ENCODE results near the gene CSNK1E.

GRCh38 chr22:38355275-38355674 lies 38.0 kb upstream of the CSNK1E start:
- TF ChIP-seq GLIS3 (CRISPR knock-in tag; IDR thresholded peaks at IDR 0.05) (no peak), RARB (CRISPR knock-in tag; IDR thresholded peaks at IDR 0.05) (no peak), PPARA (CRISPR knock-in tag; IDR thresholded peaks at IDR 0.05; ENCODE audit: borderline replicate concordance) (no peak), ZNF70 (CRISPR knock-in tag; IDR thresholded peaks at IDR 0.05) (no peak), PATZ1 (CRISPR knock-in tag; IDR thresholded peaks at IDR 0.05; ENCODE audit: borderline replicate concordance) (no peak), ZFP30 (CRISPR knock-in tag; IDR thresholded peaks at IDR 0.05) (no peak)

Data from SK-N-SH treated with all-trans-retinoic acid at 6 μM for 48 hours (cell line).